B cell (primary cell): ENCODE results near the gene TMC1.

ENCODE experiments used
- EZH2 ChIP-seq: IDR thresholded peaks from 2 replicates; pipeline ENCODE4 v1.6.1; 2012; ENCODE audit warnings: borderline replicate concordance, low read depth, mild to moderate bottlenecking, moderate library complexity, low read length; ENCODE audit not compliant: insufficient read depth, poor library complexity, severe bottlenecking
- TF ChIP-seq, protein P1 (sequence below): fragments of 200-600 bp; IDR thresholded peaks from one replicate; pipeline ENCODE4 v1.8.0; 2022; ENCODE audit warnings: antibody characterized with exemption, mild to moderate bottlenecking

DNA sequence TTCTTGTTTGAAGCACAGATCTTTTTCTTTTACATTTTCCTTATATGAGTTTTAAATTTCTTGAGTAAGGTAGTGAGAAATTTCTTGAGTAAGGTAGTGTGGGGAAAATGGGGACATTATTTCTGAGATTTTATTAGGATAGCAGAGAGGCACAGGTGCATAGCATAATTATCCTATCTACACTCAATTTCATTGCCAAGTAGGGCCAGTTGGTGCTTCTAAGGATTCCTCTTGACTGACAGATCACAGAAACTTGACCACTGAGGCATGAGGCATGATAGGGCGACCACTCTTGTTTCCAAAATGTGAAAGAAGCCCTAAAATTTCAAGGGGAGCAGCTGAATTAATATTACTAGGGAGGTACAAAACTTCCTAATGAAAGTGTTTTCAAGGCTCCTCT is 31.4 kb upstream of the TMC1 start:
- TF ChIP-seq, protein P1, sequence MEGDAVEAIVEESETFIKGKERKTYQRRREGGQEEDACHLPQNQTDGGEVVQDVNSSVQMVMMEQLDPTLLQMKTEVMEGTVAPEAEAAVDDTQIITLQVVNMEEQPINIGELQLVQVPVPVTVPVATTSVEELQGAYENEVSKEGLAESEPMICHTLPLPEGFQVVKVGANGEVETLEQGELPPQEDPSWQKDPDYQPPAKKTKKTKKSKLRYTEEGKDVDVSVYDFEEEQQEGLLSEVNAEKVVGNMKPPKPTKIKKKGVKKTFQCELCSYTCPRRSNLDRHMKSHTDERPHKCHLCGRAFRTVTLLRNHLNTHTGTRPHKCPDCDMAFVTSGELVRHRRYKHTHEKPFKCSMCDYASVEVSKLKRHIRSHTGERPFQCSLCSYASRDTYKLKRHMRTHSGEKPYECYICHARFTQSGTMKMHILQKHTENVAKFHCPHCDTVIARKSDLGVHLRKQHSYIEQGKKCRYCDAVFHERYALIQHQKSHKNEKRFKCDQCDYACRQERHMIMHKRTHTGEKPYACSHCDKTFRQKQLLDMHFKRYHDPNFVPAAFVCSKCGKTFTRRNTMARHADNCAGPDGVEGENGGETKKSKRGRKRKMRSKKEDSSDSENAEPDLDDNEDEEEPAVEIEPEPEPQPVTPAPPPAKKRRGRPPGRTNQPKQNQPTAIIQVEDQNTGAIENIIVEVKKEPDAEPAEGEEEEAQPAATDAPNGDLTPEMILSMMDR: no peak
- no peak for TF ChIP-seq EZH2
